ENCODE data around the gene PGAM2. TPM values are rescaled to one million over a fixed set of nuclear protein-coding genes. Genes with fewer than 3 reads are reported as not detected.

PGAM2 gene
- total and polyA plus RNA-seq, 2 experiments from 2014 or later: 2.9 to 7.8 TPM

- TF ChIP-seq STAT1 (IDR thresholded peaks at IDR 0.05; ENCODE audit: unreplicated experiment) (no peak), ETS1 (IDR thresholded peaks at IDR 0.05) (peak; percentile 83), POLR2AphosphoS5 (IDR thresholded peaks at IDR 0.05; ENCODE audit: low read depth) (peak; percentile 96)
Observed at GRCh38 chr7:44044315-44045225, 20.8 kb downstream of the PGAM2 start, which contains the start of gene DBNL (continued).

GRCh38 chr7:44043902-44044301, 21.5 kb downstream of the PGAM2 start:
- Mint-ChIP-seq H3K36me3 (ENCODE audit: low read depth) (peaks cover 4% of the 10 kb centered on the region; the same call in 2 of the 3 replicates), H3K4me1 (peaks cover 14% of the 10 kb centered on the region), H3K9me3 (0 out of 3 replicates have a peak, but pooled peaks cover 3% of the 10 kb centered on the region), H3K4me3 (peak overlapping the region; percentile 77), H3K27ac (no peak overlapping the region), H3K27me3 (ENCODE audit: insufficient read depth, low read depth, poor library complexity) (peaks cover 17% of the 10 kb centered on the region)
- Histone ChIP-seq H3F3A (replicated peaks; ENCODE audit: low read depth) (peaks cover 11% of the 10 kb centered on the region; the same call in 1 of the 2 replicates), H4K20me1 (replicated peaks; ENCODE audit: insufficient read depth) (peaks cover 6% of the 10 kb centered on the region; the same call in 1 of the 2 replicates), H3K4me2 (peak overlapping the region; percentile 93), H3K4me3 (peak overlapping the region; percentile 98), H3K27ac (ENCODE audit: low read depth) (no peak overlapping the region), H3K9me2 (ENCODE audit: insufficient read depth) (no peaks in the 10 kb centered on the region), H2AFZ (peak overlapping the region; percentile 94), H3K27me3 (ENCODE audit: insufficient read depth) (peaks cover 24% of the 10 kb centered on the region; the same call in 1 of the 2 replicates), H3K79me2 (replicated peaks; ENCODE audit: insufficient read depth) (peaks cover 33% of the 10 kb centered on the region), H3K4me1 (ENCODE audit: insufficient read depth) (0 out of 2 replicates have a peak, but pooled peaks cover 10% of the 10 kb centered on the region), H3K36me3 (ENCODE audit: insufficient read depth) (no peaks in the 10 kb centered on the region)
- ATAC-seq: no peak
- peak; percentile 14 for DNase-seq (ENCODE audit: low spot score)
- no peak for TF ChIP-seq CTCF (conservative IDR thresholded peaks at IDR 0.05; ENCODE audit: low read depth in 2 of 2)
- TF ChIP-seq ZNF462 (CRISPR knock-in tag; IDR thresholded peaks at IDR 0.05): no peak
- no peak for TF ChIP-seq ETS1 (IDR thresholded peaks at IDR 0.05)
- no peak for TF ChIP-seq JUNB (IDR thresholded peaks at IDR 0.05; ENCODE audit: unreplicated experiment)
- TF ChIP-seq EZH2 (IDR thresholded peaks at IDR 0.05; ENCODE audit: low read depth, unreplicated experiment): no peak
- TF ChIP-seq REST (IDR thresholded peaks at IDR 0.05; ENCODE audit: unreplicated experiment): no peak
